Activated CD4-positive, CD25-positive, alpha-beta regulatory T cell treated with anti-CD3 and anti-CD28 coated beads, Interleukin-2, amount 50 U/mL, for 72 hours (primary cell): ENCODE results near the gene SLC4A1.
"Not testable (repeated sequence)": the region's sequence is repeated elsewhere in the genome, so short reads cannot be mapped to it uniquely, and the experiment has no call there.

Experiments used
- DNase-seq: peaks from one replicate; pipeline ENCODE4 v3.0.0; 2021

Gene SLC4A1

DNA sequence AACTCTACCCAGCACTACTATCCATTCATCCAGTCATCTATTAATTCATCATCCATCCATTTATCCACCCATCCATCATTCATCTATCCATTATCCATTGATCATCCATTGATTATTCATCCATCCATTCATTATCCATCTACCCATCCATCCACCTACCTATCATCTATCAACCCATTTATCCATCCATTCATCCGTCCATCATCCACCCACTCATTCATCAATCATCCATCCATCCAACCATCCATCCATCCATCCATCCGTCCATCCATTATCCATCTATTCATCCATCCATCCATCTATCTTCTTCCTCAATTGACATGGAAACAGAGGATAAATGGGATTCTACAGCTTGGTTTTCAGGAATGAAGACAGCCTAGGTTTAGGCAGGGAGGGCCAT, 12.0 kb downstream of the SLC4A1 start:
- DNase-seq = no peak

DNA sequence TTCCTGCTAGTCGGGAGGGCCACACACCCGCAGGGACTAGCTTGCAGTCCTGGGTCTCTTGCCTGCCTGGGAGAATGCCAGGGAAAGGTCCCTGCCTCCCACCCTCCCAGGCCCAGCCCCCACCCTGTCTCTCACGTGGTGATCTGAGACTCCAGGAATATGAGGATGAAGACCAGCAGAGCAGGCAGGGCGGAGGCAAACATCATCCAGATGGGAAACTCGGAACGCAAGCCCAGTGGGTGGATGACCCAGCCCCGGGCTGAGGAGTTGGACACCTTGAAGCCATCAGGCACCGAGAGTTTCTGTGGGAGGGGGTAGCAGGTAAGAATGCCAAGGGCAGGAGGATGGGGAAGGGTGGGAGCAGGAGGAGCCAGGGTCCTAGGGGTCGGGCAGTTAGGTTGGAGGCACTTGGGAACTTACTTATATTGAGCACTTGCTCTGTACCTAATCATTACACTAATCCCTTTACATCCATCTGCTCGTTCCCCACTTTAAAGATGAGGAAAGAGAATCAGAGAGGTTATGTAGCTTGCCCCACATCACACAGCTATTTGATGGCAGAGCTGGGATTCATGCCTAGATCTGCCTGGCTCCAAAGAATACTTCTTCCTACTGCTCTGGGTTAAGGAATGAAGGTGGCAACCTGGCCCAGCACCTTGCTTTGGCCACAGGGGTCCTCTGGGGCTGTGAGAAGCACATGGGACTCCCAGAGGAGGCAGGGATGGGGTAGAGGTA, 13.4 kb downstream of the SLC4A1 start:
- no peak for DNase-seq

DNA sequence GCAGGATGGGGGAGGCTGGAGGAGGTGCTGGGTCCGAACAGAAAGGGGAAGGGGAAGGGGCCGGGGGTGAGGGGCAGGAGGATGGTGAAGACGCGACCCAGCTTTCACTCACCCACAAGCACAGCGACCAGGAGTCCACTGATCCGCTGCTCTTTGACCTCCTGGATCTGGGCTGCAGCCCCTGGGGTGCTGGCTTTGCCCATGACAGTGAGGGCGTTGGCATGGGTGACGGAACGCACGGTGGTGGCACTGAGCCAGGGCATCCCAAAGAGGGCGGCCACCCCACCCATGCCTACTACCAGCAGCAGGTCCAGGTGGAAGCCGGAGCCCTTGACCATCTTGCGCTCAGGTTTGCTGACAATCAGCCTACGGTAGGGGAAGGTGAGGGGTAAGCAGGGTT, 14.9 kb downstream of the SLC4A1 start:
- DNase-seq = no peak

DNA sequence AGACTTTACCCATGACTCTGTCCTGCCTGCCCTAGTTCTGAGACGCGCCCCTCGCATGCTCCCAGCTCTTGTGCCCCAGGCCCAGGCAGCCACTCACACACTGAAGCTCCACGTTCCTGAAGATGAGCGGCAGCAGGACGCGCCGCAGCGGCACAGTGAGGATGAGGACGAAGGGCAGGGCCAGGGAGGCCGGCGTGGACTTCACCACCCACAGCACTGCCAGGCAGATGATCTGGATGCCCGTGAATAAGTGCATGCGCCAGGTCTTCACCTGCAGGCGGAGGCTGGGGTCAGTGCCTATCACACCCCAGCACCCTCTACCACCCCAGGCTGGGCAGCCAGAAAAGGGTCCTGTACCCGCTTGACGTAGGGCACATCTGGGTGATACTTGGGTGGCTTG, 16.9 kb downstream of the SLC4A1 start:
- no peak for DNase-seq

DNA sequence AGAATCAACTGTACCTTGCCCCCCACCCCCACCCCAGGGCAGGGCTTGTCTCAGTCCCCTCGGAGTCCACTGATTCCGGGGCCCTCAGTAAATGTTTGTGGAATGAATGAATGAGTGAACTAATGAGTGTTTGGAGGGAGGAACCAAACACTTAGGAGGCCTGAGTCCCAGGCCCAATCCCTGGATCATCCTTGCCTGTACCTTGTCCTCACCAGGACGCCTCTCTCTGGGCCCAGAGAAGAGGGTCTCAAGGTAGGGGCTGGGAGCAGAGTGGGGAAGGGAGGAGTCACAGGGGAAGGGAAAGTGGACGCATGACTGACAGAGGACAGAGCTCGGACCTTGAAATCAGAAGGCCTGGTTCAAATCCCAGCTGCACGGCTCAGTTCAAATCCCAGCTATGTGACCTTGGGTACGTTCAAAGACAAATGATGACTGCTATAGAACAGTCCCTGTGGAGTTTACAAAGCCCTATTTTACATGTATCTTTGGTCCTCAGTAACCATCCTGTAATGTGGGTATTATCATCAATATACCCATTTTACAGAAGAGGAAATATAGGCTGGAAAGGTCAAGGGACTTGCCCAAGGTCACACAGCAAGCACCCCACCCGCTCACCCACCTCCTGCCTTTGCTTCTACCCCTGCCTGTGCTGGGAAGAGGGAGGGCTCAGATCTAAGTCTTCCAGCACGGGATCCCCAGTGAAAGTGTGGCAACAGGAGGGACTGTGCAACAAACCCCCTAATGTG, 18.3 kb downstream of the SLC4A1 start:
- DNase-seq = no peak

DNA sequence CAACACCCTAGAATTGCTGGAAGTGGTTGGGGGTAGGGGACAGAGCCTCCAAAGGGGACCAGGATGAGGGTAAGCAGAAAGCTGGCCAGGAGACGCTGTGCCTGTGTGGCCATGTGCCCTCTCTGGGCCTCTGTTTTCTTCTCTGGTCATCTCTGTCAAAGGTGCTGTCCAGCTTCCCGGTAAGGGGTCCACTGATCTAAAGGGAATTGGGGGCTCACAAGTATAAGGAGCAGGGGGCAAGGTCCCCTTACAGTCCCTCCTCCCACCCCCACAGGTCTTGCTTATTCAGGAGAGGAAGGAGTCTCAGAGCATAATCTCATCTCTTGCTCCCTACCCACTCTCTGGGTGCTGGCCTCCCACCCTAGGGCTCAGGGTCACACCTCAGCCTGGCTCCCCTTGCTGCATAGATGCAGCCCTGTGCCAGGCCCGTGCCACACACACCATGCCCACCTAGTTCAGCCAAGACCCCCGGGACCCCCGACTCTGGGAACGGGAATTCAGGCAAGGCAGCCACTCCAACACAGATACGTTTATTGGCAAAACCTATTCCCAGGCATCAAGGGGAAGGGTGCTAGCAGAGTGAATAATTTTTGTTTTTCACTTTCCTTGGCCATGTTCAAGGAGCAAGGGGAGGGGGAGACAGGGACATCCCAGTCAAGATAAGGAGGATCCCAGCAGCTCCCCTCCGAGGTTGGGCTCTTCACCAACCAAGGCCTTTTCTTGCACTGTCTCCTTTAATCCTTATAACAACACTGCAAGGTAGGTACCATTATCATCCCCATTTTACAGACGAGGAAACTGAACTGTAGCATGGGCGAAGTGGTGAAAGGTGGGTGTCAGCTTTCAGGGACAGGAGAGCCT, 19.8 kb downstream of the SLC4A1 start:
- no peak for DNase-seq

DNA sequence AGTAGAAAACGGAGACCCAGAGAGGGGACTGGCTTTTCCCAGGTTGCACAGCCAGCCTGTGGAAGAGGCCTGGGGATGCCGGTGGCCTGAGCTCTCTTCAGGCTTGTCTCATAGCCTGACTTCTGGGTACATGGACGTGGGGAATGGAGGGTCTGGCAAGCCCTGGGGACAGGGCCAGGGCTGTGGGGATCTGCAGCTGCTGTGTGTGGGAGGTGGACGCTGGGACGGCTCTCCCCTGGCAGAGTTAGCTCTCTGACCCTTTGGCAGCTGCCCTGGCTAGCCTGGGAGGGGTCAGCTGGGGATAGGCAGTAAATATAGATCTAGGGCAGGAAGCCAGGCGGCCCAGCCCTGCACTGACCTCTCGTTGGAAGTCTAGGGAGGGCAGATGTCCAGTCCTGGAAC, 20.5 kb downstream of the SLC4A1 start:
- DNase-seq = no peak

DNA sequence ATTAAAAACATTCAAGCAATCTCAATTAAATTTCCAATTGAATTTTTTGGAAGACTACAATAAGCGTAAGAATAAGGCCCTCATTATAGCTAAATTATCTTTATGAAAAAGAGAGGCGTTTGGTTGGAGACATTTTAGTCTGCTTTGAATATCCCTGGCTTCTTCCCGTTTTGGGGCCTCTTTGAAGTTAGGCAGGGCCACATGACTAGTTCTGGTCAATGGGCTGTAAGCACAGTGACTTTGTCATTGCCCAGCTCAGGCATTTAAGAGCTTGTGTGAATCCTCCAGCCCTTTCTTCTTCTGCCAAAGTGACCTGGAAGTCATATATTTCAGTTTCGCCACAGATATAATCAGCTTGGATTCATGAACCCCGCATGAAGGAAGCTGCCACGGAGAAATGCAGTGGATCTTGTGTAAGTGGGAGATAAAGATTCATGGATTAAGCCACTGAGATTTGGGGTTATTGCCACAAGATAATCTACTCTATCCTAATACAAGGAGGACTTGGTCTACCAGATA, 26.8 kb downstream of the SLC4A1 start:
- no peak for DNase-seq

DNA sequence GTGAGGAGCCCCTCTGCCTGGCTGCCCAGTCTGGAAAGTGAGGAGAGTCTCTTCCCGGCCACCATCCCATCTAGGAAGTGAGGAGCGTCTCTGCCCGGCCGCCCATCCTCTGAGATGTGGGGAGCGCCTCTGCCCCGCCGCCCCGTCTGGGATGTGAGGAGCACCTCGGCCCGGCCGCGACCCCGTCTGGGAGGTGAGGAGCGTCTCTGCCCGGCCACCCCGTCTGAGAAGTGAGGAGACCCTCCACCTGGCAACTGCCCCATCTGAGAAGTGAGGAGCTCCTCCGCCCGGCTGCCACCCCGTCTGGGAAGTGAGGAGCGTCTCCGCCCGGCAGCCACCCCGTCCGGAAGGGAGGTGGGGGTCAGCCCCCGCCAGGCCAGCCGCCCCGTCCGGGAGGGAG, 30.0 kb downstream of the SLC4A1 start:
- not testable (repeated sequence) for DNase-seq

DNA sequence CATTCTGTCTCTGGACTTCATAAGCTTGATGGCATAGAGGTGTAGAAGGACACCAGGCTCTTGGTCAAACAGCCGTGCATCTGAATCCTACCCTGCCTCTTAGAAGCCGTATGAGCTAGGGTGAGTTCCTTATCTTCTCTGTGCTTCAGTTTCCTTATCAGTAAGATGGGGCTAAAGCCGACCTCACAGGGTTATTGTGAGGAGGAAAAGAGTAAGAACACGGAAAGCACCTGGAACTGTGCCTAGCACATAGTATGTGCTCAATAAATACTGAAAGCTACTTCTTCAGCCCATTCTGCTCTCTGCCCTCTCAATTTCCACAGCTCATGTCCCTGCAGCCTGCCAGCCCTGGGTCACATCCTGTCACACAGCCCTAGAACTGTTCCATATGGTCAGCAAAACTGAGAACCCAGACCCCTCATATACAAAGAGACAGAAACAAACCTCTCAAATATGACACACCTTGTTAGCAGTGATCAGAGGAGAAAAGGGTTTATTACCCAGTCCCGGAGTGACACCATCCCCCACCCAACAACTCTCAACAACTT, 31.4 kb downstream of the SLC4A1 start:
- no peak for DNase-seq

DNA sequence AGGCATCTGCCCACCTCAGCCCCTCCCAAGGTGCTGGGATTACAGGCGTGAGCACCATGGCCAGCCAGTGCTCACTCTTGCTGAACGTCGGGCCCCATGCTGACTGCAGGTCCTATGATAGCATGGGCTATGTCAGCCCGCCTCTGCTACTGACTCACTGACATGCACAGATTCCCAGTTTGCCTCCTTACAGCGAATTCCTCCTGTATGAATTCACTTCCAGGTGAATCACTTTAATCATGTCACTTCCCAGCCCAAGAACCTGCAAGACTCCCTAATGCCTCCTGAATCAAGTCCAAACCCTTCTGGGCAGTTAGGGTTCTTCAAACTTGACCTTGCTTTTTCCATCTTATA, 32.4 kb downstream of the SLC4A1 start:
- DNase-seq = no peak

DNA sequence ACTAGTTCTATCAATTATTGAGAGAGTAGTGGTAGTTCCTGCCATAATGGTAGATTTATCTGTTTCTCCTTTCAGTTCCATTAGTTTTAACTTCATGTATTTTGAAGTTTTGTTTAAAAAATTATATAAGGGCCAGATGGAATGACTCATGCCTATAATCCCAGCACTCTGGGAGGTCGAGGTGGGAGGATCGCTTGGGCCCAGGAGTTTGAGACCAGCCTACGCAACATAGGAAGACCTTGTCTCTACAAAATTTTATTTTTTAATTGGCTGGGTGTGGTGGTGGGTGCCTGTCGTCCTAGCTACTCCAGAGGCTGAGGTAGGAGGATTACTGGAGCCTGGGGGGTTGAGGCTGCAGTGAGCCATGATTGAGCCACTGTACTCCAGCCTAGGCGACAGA, 34.4 kb downstream of the SLC4A1 start:
- no peak for DNase-seq

DNA sequence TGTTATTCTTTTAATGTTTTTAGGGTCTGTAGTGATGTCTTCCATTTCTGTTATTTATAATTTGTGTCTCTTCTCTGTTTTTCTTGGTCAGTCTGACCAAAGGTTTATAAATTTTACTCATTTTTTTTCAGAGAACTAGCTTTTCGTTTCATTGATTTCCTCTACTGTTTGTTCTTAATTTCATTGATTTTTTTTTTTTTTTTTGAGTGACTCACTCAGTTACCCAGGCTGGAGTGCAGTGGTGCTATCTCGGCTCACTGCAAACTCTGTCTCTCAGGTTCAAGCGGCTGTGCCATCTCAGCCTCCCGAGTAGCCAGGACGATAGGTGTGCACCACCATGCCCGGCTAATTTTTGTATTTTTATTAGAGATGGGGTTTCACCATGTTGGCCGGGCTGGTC, 35.9 kb downstream of the SLC4A1 start:
- no peak for DNase-seq

DNA sequence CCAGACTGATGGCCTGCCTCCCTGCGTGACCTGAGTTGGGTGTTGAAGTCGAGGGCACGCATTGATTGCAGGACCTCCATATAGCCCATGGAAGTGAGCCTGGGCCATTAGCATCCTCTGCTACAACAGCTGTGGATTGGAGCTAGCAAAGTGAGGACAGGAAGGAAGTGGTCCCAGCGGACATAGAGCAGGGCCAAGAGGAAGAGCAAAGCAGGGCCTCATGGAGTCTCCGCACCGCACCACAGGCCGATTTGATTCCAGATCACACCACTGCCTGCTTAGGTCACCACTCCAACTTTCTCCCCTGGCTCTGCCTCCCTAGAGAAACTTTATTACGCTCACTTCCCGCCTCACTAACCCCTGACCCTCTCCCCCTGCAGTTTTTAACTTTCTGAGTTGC, 37.8 kb downstream of the SLC4A1 start:
- DNase-seq = no peak

DNA sequence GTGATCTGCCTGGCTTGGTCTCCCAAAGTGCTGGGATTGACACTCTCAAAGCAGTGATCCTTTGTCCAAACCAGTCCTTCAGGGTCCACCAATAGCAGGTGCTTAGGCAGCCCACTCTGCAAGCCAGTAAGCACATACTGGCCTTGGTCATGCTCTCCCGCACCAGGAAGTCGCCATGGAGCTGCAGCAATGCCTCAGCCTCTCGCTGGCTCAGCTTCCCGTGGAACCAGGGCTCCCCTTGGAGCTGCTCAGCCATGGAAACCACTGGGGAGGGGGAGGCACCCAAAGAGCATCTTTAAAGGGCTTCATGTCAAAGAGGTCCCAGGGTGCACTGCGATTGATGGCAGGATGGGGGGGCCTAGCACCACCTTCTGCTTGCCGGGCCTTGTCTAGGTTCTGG, 38.8 kb downstream of the SLC4A1 start:
- no peak for DNase-seq

DNA sequence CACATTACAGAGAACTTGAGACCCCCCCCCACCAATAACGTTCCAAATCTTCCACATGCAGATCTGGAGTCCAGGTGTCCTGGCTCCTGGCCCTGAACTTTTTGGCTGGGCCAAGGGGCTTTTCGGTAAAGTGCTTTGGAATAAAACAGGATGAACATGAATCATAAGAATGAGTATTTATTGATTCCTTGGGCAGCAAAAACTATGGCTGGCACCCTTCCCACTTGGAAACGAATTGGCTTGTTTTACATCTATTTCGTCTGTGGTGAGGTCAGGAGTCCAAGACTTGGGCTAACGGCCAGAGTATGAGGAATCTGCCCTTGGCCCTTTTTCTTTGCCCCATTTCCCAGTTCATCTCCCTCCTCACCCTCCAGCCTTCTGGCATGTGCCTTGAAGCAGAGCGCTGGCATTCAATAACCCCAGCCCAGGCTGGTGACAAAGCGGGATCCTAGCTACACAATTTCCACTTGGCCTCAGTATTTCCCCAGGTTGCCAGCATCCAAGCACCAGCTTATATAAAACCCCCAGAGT, 44.3 kb downstream of the SLC4A1 start:
- DNase-seq = no peak

DNA sequence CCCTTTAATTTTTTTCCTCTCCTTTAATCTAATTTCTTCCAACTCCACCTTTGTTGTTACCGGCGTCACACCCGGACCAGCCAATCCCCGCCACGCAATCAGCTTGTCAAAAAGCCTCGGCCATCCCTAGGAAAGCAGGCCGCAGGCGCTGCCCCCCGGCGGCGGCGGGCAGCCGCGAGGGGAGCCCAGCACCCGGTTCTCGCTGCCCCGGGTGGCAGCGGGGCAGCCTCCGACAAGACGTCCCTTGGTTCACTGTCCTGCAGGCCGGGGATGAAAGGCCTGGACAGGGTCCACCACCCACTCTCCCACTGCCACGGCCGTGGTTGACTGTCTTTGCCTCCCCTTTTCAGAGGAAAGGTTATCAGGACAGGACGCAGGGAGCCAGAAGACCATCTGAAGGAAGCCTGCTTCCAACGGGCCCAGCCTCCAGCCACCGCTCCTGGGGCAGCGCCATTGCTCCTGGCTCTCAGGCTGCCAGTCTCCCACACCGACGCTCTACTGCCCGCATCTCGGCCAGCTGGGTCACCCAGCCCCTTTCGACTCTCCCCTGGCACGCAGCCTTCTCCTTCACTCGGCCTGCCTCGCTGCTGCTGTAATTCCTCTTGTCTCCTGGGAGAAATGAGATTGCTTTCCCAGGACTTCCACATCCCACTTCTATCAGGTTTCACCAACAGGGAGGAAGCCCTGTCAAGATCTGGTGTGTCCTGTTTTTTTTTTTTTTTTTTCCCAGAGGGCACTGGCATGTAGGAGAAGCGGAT, 45.6 kb downstream of the SLC4A1 start:
- no peak for DNase-seq

DNA sequence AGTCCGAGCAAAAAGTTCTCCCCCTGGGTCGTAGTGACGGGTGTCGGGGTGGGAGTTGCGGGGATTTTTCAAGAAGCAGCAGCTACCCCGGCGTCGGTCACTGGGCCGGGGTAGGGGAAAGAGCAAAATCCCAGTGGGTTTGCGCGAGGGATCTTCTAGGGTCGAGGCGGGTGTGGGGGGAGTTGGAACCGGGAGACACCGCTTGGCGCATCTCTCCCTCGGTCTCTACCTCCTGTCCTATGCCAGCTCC, 46.1 kb downstream of the SLC4A1 start:
- DNase-seq = no peak

DNA sequence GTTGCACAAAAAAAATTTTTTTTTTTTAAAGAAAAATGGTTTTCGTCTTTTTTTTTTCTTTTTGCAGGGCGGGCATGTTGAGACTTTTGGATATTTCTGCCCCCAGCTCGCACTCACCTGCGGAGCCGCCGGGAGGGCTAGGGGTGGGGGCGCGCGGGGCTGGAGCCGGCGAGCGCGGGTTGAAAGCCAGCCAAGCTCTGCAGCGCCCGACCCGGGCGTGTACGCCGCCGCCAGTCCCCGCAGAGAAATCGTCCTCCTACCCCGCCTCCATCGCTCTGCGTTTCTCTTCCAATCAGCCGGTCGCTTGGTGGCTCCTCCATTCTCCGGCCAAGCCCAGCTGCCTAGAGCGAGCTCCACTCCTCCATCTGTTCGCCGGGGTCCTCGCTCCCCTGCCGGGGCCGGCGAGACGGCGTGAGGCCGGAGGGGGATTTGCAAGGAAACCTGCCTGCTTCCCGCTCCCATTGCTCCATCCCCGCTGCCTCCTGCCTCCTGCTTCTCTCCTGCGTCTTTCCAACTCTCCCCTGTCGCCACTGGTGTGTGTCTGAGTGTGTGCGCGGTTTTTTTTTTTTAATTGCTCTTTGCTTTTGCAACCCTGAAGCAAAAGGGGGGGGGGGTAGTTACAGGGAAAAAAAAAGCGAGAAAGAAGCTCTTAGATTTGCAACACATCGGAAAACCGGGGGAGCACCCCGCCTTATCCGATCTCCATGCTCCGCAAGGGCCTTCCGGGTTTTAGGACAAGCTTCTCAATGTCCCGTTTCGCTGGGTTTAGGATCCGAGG, 46.7 kb downstream of the SLC4A1 start:
- DNase-seq = peak; percentile 64

DNA sequence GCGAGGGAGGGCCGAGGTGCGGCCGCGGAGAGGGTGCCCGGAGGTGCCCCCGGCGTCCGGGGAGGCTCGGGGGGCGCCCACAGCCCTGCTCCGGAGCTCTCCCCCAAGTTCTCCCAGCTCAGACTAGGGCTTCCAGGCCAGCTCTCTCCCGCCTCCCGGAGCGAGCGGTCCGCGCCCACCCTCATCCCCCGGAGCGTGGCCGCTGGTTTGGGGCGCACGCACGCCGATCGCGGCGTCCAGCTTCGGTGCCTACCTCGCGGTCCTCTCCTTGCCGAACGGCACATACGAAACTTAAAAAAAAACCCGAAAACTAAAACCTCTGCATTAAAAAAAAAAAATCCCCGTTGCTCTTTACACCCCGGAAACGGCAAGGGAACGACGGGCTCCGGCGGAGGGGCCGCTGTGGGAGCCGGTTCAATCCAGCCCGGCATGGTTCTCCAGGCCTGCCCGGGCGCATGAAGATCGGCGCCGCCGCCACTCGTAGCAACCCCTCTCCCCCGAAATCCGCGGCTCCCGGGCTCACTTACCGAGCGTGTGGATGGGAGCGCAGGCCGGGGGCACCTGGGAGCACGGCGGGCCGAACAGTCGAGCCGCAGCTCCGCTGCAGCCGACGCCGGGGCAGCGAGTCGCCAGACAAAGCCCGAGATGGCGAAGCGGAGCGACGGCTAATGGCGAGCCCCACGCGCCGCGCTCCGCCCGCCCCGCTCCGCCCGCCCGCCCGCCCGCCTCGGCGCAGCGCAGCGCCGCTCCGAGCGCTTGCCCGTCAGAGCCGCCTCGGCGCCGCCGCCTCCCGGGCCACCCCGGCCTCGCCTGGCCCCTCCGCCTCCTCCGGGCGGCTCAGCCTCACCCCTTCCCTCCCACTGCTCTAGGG, 47.5 kb downstream of the SLC4A1 start:
- peak; percentile 65 for DNase-seq
